Esophagus (tissue), 2 donors: ENCODE results near the gene PARP8. TPM values are rescaled to one million over a fixed set of nuclear protein-coding genes. Genes with fewer than 3 reads are reported as not detected.

Experiments used
- H3K27ac ChIP-seq, 2 donors: one replicate each; pipeline ENCODE4 v1.5.1; 2013; ENCODE audit warnings: low read depth in 2 of 2, mild to moderate bottlenecking in 2 of 2, inconsistent platforms in 1 of 2, low read length in 1 of 2, moderate library complexity in 1 of 2
- H3K27me3 ChIP-seq, 2 donors: one replicate each; pipeline ENCODE4 v1.6.1; 2013; ENCODE audit warnings: low read length in 2 of 2, control low read depth in 1 of 2, mild to moderate bottlenecking in 1 of 2; ENCODE audit not compliant: insufficient read depth in 2 of 2, control insufficient read depth in 1 of 2
- H3K36me3 ChIP-seq, 2 donors: one replicate each; pipeline ENCODE4 v1.6.1; 2013; ENCODE audit warnings: low read length in 1 of 2; ENCODE audit not compliant: control insufficient read depth in 2 of 2, insufficient read depth in 2 of 2
- H3K4me1 ChIP-seq, 2 donors: one replicate each; pipeline ENCODE4 v1.6.1; 2013; ENCODE audit warnings: low read length in 1 of 2; ENCODE audit not compliant: control insufficient read depth in 2 of 2, insufficient read depth in 2 of 2
- H3K4me3 ChIP-seq, 2 donors: one replicate each; pipeline ENCODE4 v1.5.1; 2013; ENCODE audit warnings: low read length in 2 of 2, mild to moderate bottlenecking in 2 of 2, low read depth in 1 of 2, moderate library complexity in 1 of 2
- H3K9me3 ChIP-seq, 2 donors: one replicate each; pipeline ENCODE4 v1.6.1; 2013; ENCODE audit warnings: mild to moderate bottlenecking in 2 of 2, low read depth in 1 of 2, low read length in 1 of 2, moderate library complexity in 1 of 2; ENCODE audit not compliant: control insufficient read depth in 2 of 2, insufficient read depth in 1 of 2
- WGBS, 2 donors: extraction: QIAGEN DNeasy Blood & Tissue Kit; methylation state at CpG; one replicate each; pipeline ENCODE4 v1.1.7; 2013; 5-methylcytosine and 5-hydroxymethylcytosine counted together
- polyA plus RNA-seq, 2 donors: library from polyadenylated mRNA; stranded (reverse); fragments of 200-250 nt; gene quantifications; one replicate each; pipeline ENCODE4 v1.2.3, GENCODE V29; 2013
- donor health status: healthy with polysubstance abuse.
- donor health status: Bipolar disorder and iron deficiency.

Gene PARP8
- polyA plus RNA-seq, 2 donors = 4.5 to 5.6 TPM

DNA sequence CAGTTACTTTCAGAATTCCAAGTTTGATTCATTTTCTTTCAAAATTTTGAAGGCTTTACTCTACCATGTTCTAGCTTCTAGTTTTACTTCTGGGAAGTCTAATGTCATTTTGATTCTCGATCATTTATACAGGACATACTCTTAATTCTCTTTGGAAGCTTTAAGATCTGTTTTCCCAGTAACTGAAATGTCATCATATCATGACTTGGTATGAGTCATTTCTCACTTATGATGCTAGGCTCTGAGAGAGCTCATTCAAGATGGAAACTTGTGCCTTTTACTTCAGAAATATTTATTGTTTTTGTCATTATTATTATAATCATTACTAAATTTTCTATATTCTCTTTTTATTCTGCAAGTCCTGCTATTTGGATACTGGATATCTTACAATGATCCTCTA is 222.3 kb downstream of the PARP8 start:
- H3K4me1 ChIP-seq = no peaks in the 10 kb centered on the region
- 61 to 86% methylated on average over 1 of the region's 1 CpG for WGBS, 2 donors
- H3K27ac ChIP-seq = no peak overlapping the region
- H3K9me3 ChIP-seq = no peaks in the 10 kb centered on the region
- H3K27me3 ChIP-seq = no peaks in the 10 kb centered on the region
- no peak overlapping the region for H3K4me3 ChIP-seq
- no peaks in the 10 kb centered on the region for H3K36me3 ChIP-seq

DNA sequence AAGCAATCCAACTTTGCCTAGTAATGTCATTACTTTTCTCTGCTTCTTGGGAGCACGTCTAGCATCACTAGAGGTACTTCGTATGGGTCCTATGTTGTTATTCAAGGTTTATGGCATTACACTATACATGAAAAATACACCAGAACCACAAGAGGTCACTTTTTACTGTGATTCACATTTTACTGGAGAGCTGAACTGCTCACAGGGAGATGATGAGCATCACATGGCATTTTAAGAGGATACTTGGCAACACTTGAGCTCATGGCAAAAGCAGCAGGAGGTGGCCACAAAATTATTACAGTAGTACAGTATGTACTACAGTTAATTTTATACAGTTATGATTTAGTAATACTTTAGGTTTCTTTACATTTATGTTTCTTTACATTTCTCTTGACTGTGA is 223.4 kb downstream of the PARP8 start:
- 49 to 59% methylated on average over 2 of the region's 2 CpGs for WGBS, 2 donors
- Histone ChIP-seq H3K27ac (no peak overlapping the region), H3K36me3 (no peaks in the 10 kb centered on the region), H3K4me3 (no peak overlapping the region), H3K27me3 (no peaks in the 10 kb centered on the region), H3K9me3 (no peaks in the 10 kb centered on the region), H3K4me1 (no peaks in the 10 kb centered on the region)

Other genes starting within 250 kb of the PARP8 start
- 1 to 10 TPM; 1.7 to 3.5 TPM for gene EMB, start 225.3 kb upstream of the PARP8 start, polyA plus RNA-seq